Stimulated activated CD4-positive, alpha-beta T cell treated with anti-CD3 and anti-CD28 coated beads, Interleukin-1b, Interleukin-23, amount 100 ng/mL, for 24 hours (primary cell): ENCODE results near the gene ATXN1.
"Not testable (repeated sequence)": the region's sequence is repeated elsewhere in the genome, so short reads cannot be mapped to it uniquely, and the experiment has no call there.

Experiments used
- DNase-seq, 4 experiments: peaks; one replicate each; pipeline ENCODE4 v3.0.0-alpha.2; 2020; ENCODE audit warnings: low read depth in 4 of 4, low spot score in 1 of 4

ATXN1 gene

GRCh38 chr6:16404456-16404855 is 356.8 kb downstream of the ATXN1 start:
- no peak for DNase-seq

- DNase-seq = no peak
Measured at GRCh38 chr6:16403831-16404230, 357.4 kb downstream of the ATXN1 start.

- no peak for DNase-seq
Measured at GRCh38 chr6:16402581-16402900, 358.7 kb downstream of the ATXN1 start.

- no peak for DNase-seq
Measured at GRCh38 chr6:16400248-16400760, 361.0 kb downstream of the ATXN1 start.

- DNase-seq = no peak
Measured at GRCh38 chr6:16399695-16400094, 361.6 kb downstream of the ATXN1 start.

- DNase-seq = no peak
Measured at GRCh38 chr6:16399158-16399557, 362.1 kb downstream of the ATXN1 start.

GRCh38 chr6:16398587-16398986 is 362.7 kb downstream of the ATXN1 start:
- no peak for DNase-seq

GRCh38 chr6:16397623-16398022 is 363.6 kb downstream of the ATXN1 start:
- no peak for DNase-seq

- DNase-seq = no peak
Measured at GRCh38 chr6:16396497-16397319, 364.6 kb downstream of the ATXN1 start.

- DNase-seq = no peak
Measured at GRCh38 chr6:16394632-16395031, 366.6 kb downstream of the ATXN1 start.

GRCh38 chr6:16393326-16393725 is 367.9 kb downstream of the ATXN1 start:
- DNase-seq = no peak

GRCh38 chr6:16392010-16392409 is 369.2 kb downstream of the ATXN1 start:
- DNase-seq = no peak

GRCh38 chr6:16391451-16391912 is 369.8 kb downstream of the ATXN1 start:
- no peak for DNase-seq

- DNase-seq = not testable (repeated sequence)
Measured at GRCh38 chr6:16390909-16391450, 370.3 kb downstream of the ATXN1 start.

GRCh38 chr6:16389642-16390041 is 371.6 kb downstream of the ATXN1 start:
- DNase-seq = no peak

- no peak for DNase-seq
Measured at GRCh38 chr6:16388488-16388887, 372.8 kb downstream of the ATXN1 start.

GRCh38 chr6:16386057-16386456 is 375.2 kb downstream of the ATXN1 start:
- no peak for DNase-seq

GRCh38 chr6:16383607-16384206 is 377.6 kb downstream of the ATXN1 start:
- DNase-seq = no peak

- not testable (repeated sequence) for DNase-seq
Measured at GRCh38 chr6:16381968-16382367, 379.3 kb downstream of the ATXN1 start.

GRCh38 chr6:16380220-16380809 is 380.9 kb downstream of the ATXN1 start:
- DNase-seq = no peak

- not testable (repeated sequence) for DNase-seq
Measured at GRCh38 chr6:16378360-16378759, 382.9 kb downstream of the ATXN1 start.

GRCh38 chr6:16377470-16377869 is 383.8 kb downstream of the ATXN1 start:
- no peak for DNase-seq
